Measurements from ENCODE around the gene DNMT3A.

DNMT3A gene

GRCh38 chr2:25341753-25342371, at the start of gene DNMT3A:
Gene DNMT3A, minus strand, starts transcription at chr2:25341925. Its CDS starts 27,941 bp downstream, at chr2:25313984.
- DNase-seq: peak in 1 of 2 experiments; percentile 67

DNA sequence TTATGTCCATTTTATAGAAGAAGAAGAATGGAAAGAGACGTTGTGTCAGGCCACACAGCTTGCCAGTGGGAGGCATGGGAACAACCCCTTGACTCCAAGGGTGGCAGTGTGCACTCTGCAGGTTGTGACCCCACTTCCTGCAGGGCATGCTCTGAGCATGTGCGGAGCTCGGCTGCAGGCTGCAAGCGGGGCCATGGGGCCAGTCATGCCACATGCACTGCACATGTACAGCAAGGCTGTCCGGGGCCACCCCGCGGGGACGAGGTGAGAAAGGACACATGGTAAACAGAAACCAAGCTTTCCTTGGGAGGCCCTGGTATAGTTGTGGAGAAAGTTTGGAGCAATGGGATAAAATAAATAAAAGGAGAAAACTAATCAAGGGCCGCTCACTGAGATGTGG, 47.4 kb upstream of the DNMT3A start:
- DNase-seq: no peak

GRCh38 chr2:25388491-25388890, 46.8 kb upstream of the DNMT3A start:
- DNase-seq: no peak

DNA sequence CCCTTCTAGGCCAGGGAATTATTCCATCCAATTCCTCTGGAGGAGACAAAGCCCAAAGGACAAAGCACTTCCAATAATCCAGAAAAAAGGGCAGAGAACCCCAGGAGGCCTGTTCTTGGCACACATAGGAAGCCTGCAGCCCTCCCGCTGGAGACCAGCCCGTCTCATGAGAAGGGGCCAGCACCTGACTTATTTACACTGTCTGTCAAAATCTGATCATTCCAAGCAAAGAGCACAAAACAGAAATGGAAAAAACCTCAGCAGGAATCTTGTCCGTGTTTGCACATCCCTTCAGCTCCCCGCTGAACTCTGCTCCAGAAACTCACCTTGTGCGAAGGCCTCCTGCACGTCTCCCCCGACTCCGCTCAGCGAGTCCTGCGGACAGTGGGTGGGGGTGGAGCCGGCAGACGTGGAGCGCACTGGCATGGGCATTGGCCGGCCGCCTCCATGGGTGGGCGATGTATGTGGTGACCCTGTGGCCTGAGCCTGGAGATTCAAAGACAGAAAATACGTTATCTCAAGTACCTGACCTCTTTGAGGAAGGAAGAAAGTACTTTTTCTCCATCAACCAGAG, 46.2 kb upstream of the DNMT3A start:
- DNase-seq: no peak

- DNase-seq: no peak
Observed at GRCh38 chr2:25386971-25387875, 45.5 kb upstream of the DNMT3A start.

GRCh38 chr2:25385910-25386309, 44.2 kb upstream of the DNMT3A start:
- DNase-seq: no peak

DNA sequence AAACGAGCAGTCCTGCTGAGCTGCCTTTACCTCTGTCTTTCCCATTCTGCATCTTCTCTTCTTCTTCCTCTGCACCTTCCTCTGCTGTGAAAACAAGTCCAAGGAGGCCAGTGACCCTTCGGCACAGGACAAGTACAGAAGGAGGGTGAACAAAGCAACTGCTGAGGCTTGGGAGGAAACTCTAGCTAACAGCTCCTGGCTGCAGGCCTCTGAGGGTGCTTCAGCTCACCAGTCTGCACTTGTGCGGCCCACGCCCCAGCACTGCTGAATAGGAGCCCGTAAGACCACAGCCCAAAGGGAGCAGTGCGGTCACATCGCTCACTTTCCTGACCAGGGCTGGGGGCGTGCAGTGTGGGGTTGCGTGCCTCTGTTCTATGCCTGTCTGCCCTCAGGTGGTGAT, 42.1 kb upstream of the DNMT3A start:
- no peak for DNase-seq

- DNase-seq: no peak
Observed at GRCh38 chr2:25381502-25381901, 39.8 kb upstream of the DNMT3A start.

DNA sequence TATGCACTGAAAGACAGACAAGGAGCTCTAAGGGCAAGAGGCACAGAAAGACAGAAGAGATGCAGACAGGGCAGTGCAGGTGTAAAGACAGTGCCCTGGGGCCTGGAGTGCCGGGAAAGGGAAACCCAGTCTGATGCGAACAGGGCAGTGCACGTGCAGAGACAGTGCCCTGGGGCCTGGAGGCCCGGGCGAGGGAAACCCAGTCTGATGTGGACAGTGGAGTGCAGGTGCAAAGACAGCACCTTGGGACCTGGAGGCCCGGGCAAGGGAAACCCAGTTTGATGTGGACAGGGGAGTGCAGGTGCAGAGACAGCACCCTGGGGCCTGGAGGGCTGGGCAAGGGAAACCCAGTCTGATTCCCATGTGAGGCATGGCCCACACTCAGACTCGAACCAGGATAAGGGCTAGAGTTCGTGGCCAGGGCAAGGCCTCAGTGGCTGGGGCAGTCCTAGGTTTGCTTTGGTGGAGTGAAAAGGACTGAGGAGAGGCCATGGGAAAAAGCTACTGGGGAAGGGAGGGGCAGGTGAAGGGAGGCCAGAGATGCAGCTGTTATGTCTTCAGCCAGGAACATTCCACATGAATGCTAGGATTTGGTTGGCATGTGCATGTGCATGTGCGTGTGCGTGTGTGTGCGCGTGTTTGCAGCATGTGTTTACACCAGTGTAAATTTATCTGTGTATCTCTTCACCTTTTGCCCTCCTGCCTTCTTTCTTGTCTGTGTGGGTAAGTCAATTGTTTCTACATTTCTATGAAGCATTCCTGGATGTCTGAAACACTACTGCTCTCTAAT, 39.1 kb upstream of the DNMT3A start:
- DNase-seq: no peak

- DNase-seq: no peak
Observed at GRCh38 chr2:25380023-25380422, 38.3 kb upstream of the DNMT3A start.

GRCh38 chr2:25379535-25379934, 37.8 kb upstream of the DNMT3A start:
- no peak for DNase-seq

DNA sequence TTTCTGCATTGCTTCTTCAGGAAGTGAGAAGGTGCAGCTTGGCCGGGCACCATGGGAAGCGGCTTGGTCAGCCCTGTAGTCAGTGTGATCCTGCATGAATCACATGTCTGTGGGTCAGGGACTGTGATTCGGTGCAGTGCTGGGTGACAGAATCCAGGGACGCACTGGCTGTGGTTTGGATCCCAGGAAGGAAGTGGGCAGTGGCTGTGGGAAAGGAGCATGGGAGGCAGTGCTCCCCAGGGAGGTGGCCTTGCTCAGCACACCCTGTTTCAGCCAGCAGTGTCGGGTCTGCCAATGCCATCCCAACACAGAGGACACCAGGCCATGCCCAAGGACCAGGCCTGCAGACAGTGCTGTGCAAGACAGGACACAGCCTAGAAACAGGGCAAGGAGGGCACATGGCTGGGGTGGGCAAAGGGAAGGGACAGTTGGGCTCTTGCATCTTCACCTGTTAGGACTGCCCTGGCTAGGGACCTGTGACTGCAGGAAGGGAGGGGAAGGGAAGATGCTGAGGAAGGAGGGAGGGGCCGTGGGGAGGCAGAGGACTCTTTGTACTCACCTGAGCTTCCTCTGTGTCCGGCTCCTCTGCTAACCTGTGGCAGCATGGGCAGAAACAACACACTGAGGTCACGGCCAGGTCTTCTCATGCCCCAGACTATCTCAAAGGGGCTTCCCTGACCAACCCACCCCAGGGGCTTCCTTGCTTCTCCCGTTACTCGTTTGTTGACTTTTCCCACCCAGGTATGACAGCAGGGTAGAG, 37.2 kb upstream of the DNMT3A start:
- no peak for DNase-seq

DNA sequence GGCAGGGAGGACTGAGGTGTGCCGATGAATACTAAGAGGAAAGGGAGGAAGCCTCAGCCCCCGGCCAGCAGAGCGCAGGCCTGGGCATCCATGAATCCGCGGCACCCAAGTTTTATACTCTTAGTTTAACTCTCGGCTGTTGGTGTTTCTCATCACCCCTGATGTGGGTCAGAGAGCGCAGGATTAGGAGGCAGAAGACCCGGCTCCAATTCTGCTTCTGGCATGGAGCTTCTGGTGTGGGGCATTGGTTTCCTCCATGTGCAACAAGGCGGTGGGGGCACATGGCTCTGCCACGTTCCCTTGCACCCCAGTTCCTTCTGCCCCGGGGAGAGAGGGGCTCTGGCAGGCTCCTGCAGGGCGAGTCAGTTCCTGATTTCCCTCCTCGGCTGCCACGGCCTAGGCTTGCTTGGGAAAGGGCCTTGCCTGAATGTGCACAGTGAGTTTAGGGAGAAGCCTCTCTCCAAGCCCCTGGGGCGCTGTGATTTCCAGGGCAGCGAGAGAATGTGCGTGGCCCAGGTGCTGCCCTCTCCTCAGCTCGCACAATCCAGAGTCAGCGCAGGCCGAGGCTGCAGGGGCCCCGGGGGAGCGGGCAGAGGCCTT, 36.2 kb upstream of the DNMT3A start:
- no peak for DNase-seq

GRCh38 chr2:25376750-25377621, 35.3 kb upstream of the DNMT3A start:
- peak; percentile 74 to 92 for DNase-seq

GRCh38 chr2:25375989-25376545, 34.3 kb upstream of the DNMT3A start:
- no peak for DNase-seq

DNA sequence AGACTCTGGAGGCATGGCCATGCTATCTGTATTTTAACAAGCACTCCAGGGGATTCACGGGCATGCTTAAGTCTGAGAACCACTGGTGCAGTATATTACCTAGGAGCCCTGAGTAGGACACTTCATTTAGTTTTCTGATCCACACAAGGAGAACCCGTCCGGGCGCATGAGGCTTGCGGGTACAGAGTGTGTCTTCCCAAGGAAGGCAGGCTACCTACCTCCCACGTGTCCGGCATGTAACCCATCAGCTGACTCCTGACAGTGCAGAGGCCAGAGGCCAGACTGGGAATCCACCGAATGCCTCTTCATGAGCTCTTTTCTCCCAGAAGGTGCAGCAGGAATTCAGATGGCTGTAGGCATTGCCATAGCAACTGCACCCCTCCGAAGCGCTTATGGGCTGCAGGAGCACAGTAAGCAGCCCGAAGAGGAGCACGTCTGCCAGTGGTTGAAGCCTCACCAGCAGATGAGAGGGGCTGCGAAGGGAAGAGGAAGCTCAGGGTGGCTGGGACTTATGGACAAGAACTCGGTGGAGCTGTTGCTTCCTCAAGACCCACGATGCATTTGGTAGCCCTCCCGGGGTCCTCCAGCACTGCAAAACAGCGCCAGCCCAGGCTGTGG, 33.8 kb upstream of the DNMT3A start:
- DNase-seq: no peak

GRCh38 chr2:25374827-25375226, 33.1 kb upstream of the DNMT3A start:
- no peak for DNase-seq

DNA sequence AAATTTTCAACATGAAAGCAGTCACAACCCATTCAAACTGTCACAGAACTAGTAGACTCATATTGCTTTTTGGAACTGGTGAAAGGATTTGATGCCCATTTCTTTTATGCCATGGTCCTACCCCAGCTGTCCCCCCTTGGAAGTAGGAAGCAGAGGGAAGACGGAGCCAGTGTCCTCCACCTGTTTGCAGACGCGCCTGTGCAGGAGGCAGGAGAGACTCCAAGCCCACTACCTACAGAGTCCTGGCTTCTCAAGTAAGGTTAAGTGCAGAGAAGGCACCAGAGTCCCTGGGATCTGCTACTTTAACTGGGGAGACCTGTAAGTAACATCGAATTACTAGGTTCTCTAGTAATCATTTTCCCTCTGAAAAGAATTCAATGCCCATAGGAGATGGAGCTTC, 32.7 kb upstream of the DNMT3A start:
- no peak for DNase-seq

GRCh38 chr2:25373269-25373981, 31.7 kb upstream of the DNMT3A start:
- peak; percentile 15 to 25 for DNase-seq

Measured in NCI-H187 (cell line).